GM23338 (cell line): ENCODE measurements around the gene GPA33. TPM values are rescaled to one million over a fixed set of nuclear protein-coding genes. Genes with fewer than 3 reads are reported as not detected.

Source experiments
- ATAC-seq: fragments of 200-7000 bp; cut with Tn5 transposase; 3 replicates; pipeline ENCODE4 v1.9.1; 2020
- DNase-seq: peaks from one replicate; pipeline ENCODE4 v3.0.0-alpha.2; 2015; ENCODE audit warnings: low spot score
- H2AFZ ChIP-seq: fragments of 200-600 bp; sonication (generic); 2 replicates; pipeline ENCODE4 v1.8.0; 2016; ENCODE audit warnings: antibody characterized with exemption, mild to moderate bottlenecking, moderate library complexity
- H3F3A ChIP-seq: fragments of 200-600 bp; sonication (generic); replicated peaks from 2 replicates; pipeline ENCODE4 v1.8.0; 2017; ENCODE audit warnings: antibody characterized with exemption, mixed run types, low read depth
- H3K27ac ChIP-seq: fragments of 200-600 bp; sonication (generic); 2 replicates; pipeline ENCODE4 v1.6.1; 2016; ENCODE audit warnings: low read depth
- H3K27me3 ChIP-seq: fragments of 200-600 bp; sonication (generic); 2 replicates; pipeline ENCODE4 v1.8.0; 2016; ENCODE audit warnings: mild to moderate bottlenecking, mixed run types, moderate library complexity; ENCODE audit not compliant: insufficient read depth
- H3K36me3 ChIP-seq: fragments of 200-600 bp; sonication (generic); 2 replicates; pipeline ENCODE4 v1.8.0; 2016; ENCODE audit warnings: mild to moderate bottlenecking; ENCODE audit not compliant: insufficient read depth
- H3K4me1 ChIP-seq: fragments of 200-600 bp; sonication (generic); 2 replicates; pipeline ENCODE4 v1.8.0; 2016; ENCODE audit warnings: mild to moderate bottlenecking, moderate library complexity; ENCODE audit not compliant: insufficient read depth
- H3K4me2 ChIP-seq: fragments of 200-600 bp; sonication (generic); 2 replicates; pipeline ENCODE4 v1.7.1; 2017; ENCODE audit warnings: mixed run types
- H3K4me3 ChIP-seq: fragments of 200-600 bp; sonication (generic); 2 replicates; pipeline ENCODE4 v1.6.1; 2016; ENCODE audit warnings: mixed run types
- H3K79me2 ChIP-seq: fragments of 200-600 bp; sonication (generic); replicated peaks from 2 replicates; pipeline ENCODE4 v1.8.0; 2017; ENCODE audit warnings: mild to moderate bottlenecking; ENCODE audit not compliant: insufficient read depth
- H3K9me2 ChIP-seq: fragments of 200-600 bp; sonication (generic); 2 replicates; pipeline ENCODE4 v1.8.0; 2017; ENCODE audit not compliant: insufficient read depth
- H4K20me1 ChIP-seq: fragments of 200-600 bp; sonication (generic); replicated peaks from 2 replicates; pipeline ENCODE4 v1.8.0; 2017; ENCODE audit warnings: mild to moderate bottlenecking; ENCODE audit not compliant: insufficient read depth
- H3K27ac Mint-ChIP-seq: 2 replicates; pipeline ENCODE4 v1.8.0; 2020; ENCODE audit warnings: inconsistent platforms, mild to moderate bottlenecking, moderate library complexity, mixed read lengths
- H3K27me3 Mint-ChIP-seq: 3 replicates; pipeline ENCODE4 v1.8.0; 2022; ENCODE audit warnings: low read depth, mild to moderate bottlenecking, moderate library complexity, mixed read lengths, inconsistent platforms; ENCODE audit not compliant: insufficient read depth, poor library complexity
- H3K36me3 Mint-ChIP-seq: 3 replicates; pipeline ENCODE4 v1.8.0; 2021; ENCODE audit warnings: low read depth, mild to moderate bottlenecking, inconsistent platforms, moderate library complexity, mixed read lengths
- H3K4me1 Mint-ChIP-seq: 3 replicates; pipeline ENCODE4 v1.8.0; 2020; ENCODE audit warnings: mild to moderate bottlenecking, inconsistent platforms, mixed read lengths
- H3K4me3 Mint-ChIP-seq: 3 replicates; pipeline ENCODE4 v1.8.0; 2021; ENCODE audit warnings: moderate library complexity, mild to moderate bottlenecking, inconsistent platforms, mixed read lengths
- H3K9me3 Mint-ChIP-seq: 3 replicates; pipeline ENCODE4 v1.8.0; 2020; ENCODE audit warnings: moderate library complexity, mild to moderate bottlenecking, inconsistent platforms, mixed read lengths
- CREB1 ChIP-seq: fragments of 250-450 bp; sonication (Bioruptor Pico); IDR thresholded peaks from 2 replicates; pipeline ENCODE4 v1.5.0; 2020; ENCODE audit warnings: low read depth, mild to moderate bottlenecking, moderate library complexity
- EZH2 ChIP-seq: fragments of 200-600 bp; sonication (generic); IDR thresholded peaks from one replicate; pipeline ENCODE4 v1.8.0; 2017; ENCODE audit warnings: antibody characterized with exemption, mild to moderate bottlenecking, low read depth; ENCODE audit not compliant: unreplicated experiment
- EZH2phosphoT487 ChIP-seq: fragments of 200-600 bp; sonication (generic); IDR thresholded peaks from one replicate; pipeline ENCODE4 v1.8.1; 2018; ENCODE audit warnings: antibody characterized with exemption; ENCODE audit not compliant: unreplicated experiment
- JUNB ChIP-seq: IDR thresholded peaks from one replicate; pipeline ENCODE4 v1.6.1; 2016; ENCODE audit warnings: antibody characterized with exemption; ENCODE audit not compliant: unreplicated experiment
- NANOG ChIP-seq: IDR thresholded peaks from 2 replicates; pipeline ENCODE4 v1.6.1; 2016; ENCODE audit warnings: antibody characterized with exemption, borderline replicate concordance
- POLR2AphosphoS5 ChIP-seq: IDR thresholded peaks from 2 replicates; pipeline ENCODE4 v1.6.1; 2016; ENCODE audit warnings: antibody characterized with exemption, low read depth
- STAT1 ChIP-seq: IDR thresholded peaks from one replicate; pipeline ENCODE4 v1.6.1; 2016; ENCODE audit warnings: antibody characterized with exemption; ENCODE audit not compliant: unreplicated experiment
- ZNF114 ChIP-seq: fragments of 250-450 bp; sonication (Bioruptor Pico); IDR thresholded peaks from 2 replicates; pipeline ENCODE4 v1.5.0; 2020; ENCODE audit warnings: mild to moderate bottlenecking, moderate library complexity
- ZNF331 ChIP-seq: fragments of 250-450 bp; sonication (Bioruptor Pico); IDR thresholded peaks from 2 replicates; pipeline ENCODE4 v1.5.0; 2020; ENCODE audit warnings: low read depth, mild to moderate bottlenecking, moderate library complexity
- polyA plus RNA-seq: library from polyadenylated mRNA; unstranded; fragments of >200 nt; fragmentation: Nextera tagmentation; extraction: Ambion mirVana; gene quantifications from 2 replicates; pipeline ENCODE4 v1.2.1, GENCODE V29; 2016
- total RNA-seq: library from RNA; depleted of rRNA; stranded (reverse); fragments of >200 nt; shearing (Covaris generic); gene quantifications from 2 replicates; pipeline ENCODE4 v1.2.3, GENCODE V29; 2014
- TF ChIP-seq, protein P1 (sequence below), 2 experiments: fragments of 200-600 bp in 1 of 2; sonication (generic) in 1 of 2; conservative IDR thresholded peaks; 2 replicates each; pipeline versions ENCODE4 v1.5.1 to v1.6.1; 2016 to 2017; ENCODE audit warnings: antibody characterized with exemption in 2 of 2, low read depth in 2 of 2, mild to moderate bottlenecking in 2 of 2, moderate library complexity in 1 of 2
- TF ChIP-seq, protein P2 (sequence below): fragments of 250-450 bp; sonication (Bioruptor Pico); IDR thresholded peaks from 2 replicates; pipeline ENCODE4 v1.5.0; 2020; ENCODE audit warnings: mild to moderate bottlenecking, moderate library complexity
- TF ChIP-seq, protein P3 (sequence below): IDR thresholded peaks from 2 replicates; pipeline ENCODE4 v1.6.1; 2016; ENCODE audit warnings: antibody characterized with exemption
- TF ChIP-seq, protein P4 (sequence below): IDR thresholded peaks from one replicate; pipeline ENCODE4 v1.6.1; 2018; ENCODE audit warnings: antibody characterized with exemption; ENCODE audit not compliant: unreplicated experiment

Gene GPA33
- total and polyA plus RNA-seq, 2 experiments from 2014 or later: 0.10 to 0.28 TPM

DNA sequence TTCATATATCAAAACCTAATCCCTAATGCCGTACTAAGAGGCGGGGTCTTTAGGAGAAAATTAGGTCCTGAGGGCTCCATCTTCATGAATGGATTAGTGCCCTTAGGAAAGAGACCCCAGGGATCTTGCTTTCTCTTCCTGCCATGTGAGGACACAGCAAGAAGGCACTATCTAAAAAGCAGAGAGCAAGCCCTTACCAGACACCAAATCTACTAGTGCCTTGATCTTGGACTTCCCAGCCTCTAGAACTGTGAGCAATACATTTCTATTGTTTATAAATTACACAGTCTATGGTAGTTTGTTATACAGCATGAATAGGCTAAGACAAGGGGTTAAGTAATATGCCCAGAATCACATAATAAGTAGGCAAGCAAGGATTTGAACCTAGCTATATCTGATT, 46.6 kb upstream of the GPA33 start:
- peaks cover 5% of the 10 kb centered on the region; the same call in 1 of the 3 replicates for H3K36me3 Mint-ChIP-seq
- Histone ChIP-seq H3K4me1 (peaks cover 60% of the 10 kb centered on the region), H3K27ac (peak overlapping the region; percentile 14; the same call in 1 of the 2 replicates), H3F3A (no peaks in the 10 kb centered on the region), H3K4me3 (no peak overlapping the region), H3K9me2 (no peaks in the 10 kb centered on the region; the same call in 1 of the 2 replicates), H2AFZ (no peak overlapping the region), H3K79me2 (no peaks in the 10 kb centered on the region), H3K27me3 (no peaks in the 10 kb centered on the region), H3K4me2 (peak overlapping the region; percentile 45; the same call in 1 of the 2 replicates), H4K20me1 (no peaks in the 10 kb centered on the region), H3K36me3 (no peaks in the 10 kb centered on the region)
- H3K4me1 Mint-ChIP-seq: peaks cover 47% of the 10 kb centered on the region
- peaks cover 4% of the 10 kb centered on the region; the same call in 2 of the 3 replicates for H3K9me3 Mint-ChIP-seq
- no peaks in the 10 kb centered on the region for H3K27me3 Mint-ChIP-seq
- TF ChIP-seq, protein P1, sequence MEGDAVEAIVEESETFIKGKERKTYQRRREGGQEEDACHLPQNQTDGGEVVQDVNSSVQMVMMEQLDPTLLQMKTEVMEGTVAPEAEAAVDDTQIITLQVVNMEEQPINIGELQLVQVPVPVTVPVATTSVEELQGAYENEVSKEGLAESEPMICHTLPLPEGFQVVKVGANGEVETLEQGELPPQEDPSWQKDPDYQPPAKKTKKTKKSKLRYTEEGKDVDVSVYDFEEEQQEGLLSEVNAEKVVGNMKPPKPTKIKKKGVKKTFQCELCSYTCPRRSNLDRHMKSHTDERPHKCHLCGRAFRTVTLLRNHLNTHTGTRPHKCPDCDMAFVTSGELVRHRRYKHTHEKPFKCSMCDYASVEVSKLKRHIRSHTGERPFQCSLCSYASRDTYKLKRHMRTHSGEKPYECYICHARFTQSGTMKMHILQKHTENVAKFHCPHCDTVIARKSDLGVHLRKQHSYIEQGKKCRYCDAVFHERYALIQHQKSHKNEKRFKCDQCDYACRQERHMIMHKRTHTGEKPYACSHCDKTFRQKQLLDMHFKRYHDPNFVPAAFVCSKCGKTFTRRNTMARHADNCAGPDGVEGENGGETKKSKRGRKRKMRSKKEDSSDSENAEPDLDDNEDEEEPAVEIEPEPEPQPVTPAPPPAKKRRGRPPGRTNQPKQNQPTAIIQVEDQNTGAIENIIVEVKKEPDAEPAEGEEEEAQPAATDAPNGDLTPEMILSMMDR (conservative IDR thresholded peaks at IDR 0.05; ENCODE audit: low read depth in 2 of 2): no peak
- TF ChIP-seq POLR2AphosphoS5 (no peak), CREB1 (CRISPR knock-in tag) (no peak), EZH2 (no peak), EZH2phosphoT487 (no peak), ZNF331 (CRISPR knock-in tag) (no peak), ZNF114 (CRISPR knock-in tag) (no peak), JUNB (no peak), STAT1 (no peak), NANOG (no peak)
- TF ChIP-seq, protein P2, sequence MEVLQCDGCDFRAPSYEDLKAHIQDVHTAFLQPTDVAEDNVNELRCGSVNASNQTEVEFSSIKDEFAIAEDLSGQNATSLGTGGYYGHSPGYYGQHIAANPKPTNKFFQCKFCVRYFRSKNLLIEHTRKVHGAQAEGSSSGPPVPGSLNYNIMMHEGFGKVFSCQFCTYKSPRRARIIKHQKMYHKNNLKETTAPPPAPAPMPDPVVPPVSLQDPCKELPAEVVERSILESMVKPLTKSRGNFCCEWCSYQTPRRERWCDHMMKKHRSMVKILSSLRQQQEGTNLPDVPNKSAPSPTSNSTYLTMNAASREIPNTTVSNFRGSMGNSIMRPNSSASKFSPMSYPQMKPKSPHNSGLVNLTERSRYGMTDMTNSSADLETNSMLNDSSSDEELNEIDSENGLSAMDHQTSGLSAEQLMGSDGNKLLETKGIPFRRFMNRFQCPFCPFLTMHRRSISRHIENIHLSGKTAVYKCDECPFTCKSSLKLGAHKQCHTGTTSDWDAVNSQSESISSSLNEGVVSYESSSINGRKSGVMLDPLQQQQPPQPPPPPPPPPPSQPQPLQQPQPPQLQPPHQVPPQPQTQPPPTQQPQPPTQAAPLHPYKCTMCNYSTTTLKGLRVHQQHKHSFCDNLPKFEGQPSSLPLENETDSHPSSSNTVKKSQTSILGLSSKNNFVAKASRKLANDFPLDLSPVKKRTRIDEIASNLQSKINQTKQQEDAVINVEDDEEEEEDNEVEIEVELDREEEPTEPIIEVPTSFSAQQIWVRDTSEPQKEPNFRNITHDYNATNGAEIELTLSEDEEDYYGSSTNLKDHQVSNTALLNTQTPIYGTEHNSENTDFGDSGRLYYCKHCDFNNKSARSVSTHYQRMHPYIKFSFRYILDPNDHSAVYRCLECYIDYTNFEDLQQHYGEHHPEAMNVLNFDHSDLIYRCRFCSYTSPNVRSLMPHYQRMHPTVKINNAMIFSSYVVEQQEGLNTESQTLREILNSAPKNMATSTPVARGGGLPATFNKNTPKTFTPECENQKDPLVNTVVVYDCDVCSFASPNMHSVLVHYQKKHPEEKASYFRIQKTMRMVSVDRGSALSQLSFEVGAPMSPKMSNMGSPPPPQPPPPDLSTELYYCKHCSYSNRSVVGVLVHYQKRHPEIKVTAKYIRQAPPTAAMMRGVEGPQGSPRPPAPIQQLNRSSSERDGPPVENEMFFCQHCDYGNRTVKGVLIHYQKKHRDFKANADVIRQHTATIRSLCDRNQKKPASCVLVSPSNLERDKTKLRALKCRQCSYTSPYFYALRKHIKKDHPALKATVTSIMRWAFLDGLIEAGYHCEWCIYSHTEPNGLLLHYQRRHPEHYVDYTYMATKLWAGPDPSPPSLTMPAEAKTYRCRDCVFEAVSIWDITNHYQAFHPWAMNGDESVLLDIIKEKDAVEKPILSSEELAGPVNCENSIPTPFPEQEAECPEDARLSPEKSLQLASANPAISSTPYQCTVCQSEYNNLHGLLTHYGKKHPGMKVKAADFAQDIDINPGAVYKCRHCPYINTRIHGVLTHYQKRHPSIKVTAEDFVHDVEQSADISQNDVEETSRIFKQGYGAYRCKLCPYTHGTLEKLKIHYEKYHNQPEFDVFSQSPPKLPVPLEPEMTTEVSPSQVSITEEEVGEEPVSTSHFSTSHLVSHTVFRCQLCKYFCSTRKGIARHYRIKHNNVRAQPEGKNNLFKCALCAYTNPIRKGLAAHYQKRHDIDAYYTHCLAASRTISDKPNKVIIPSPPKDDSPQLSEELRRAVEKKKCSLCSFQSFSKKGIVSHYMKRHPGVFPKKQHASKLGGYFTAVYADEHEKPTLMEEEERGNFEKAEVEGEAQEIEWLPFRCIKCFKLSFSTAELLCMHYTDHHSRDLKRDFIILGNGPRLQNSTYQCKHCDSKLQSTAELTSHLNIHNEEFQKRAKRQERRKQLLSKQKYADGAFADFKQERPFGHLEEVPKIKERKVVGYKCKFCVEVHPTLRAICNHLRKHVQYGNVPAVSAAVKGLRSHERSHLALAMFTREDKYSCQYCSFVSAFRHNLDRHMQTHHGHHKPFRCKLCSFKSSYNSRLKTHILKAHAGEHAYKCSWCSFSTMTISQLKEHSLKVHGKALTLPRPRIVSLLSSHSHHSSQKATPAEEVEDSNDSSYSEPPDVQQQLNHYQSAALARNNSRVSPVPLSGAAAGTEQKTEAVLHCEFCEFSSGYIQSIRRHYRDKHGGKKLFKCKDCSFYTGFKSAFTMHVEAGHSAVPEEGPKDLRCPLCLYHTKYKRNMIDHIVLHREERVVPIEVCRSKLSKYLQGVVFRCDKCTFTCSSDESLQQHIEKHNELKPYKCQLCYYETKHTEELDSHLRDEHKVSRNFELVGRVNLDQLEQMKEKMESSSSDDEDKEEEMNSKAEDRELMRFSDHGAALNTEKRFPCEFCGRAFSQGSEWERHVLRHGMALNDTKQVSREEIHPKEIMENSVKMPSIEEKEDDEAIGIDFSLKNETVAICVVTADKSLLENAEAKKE (CRISPR knock-in tag): no peak
- TF ChIP-seq, protein P3, sequence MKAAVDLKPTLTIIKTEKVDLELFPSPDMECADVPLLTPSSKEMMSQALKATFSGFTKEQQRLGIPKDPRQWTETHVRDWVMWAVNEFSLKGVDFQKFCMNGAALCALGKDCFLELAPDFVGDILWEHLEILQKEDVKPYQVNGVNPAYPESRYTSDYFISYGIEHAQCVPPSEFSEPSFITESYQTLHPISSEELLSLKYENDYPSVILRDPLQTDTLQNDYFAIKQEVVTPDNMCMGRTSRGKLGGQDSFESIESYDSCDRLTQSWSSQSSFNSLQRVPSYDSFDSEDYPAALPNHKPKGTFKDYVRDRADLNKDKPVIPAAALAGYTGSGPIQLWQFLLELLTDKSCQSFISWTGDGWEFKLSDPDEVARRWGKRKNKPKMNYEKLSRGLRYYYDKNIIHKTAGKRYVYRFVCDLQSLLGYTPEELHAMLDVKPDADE: no peak
- TF ChIP-seq, protein P4, sequence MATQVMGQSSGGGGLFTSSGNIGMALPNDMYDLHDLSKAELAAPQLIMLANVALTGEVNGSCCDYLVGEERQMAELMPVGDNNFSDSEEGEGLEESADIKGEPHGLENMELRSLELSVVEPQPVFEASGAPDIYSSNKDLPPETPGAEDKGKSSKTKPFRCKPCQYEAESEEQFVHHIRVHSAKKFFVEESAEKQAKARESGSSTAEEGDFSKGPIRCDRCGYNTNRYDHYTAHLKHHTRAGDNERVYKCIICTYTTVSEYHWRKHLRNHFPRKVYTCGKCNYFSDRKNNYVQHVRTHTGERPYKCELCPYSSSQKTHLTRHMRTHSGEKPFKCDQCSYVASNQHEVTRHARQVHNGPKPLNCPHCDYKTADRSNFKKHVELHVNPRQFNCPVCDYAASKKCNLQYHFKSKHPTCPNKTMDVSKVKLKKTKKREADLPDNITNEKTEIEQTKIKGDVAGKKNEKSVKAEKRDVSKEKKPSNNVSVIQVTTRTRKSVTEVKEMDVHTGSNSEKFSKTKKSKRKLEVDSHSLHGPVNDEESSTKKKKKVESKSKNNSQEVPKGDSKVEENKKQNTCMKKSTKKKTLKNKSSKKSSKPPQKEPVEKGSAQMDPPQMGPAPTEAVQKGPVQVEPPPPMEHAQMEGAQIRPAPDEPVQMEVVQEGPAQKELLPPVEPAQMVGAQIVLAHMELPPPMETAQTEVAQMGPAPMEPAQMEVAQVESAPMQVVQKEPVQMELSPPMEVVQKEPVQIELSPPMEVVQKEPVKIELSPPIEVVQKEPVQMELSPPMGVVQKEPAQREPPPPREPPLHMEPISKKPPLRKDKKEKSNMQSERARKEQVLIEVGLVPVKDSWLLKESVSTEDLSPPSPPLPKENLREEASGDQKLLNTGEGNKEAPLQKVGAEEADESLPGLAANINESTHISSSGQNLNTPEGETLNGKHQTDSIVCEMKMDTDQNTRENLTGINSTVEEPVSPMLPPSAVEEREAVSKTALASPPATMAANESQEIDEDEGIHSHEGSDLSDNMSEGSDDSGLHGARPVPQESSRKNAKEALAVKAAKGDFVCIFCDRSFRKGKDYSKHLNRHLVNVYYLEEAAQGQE: no peak
- ATAC-seq: no peak
- no peak overlapping the region for H3K27ac Mint-ChIP-seq
- H3K4me3 Mint-ChIP-seq: no peak overlapping the region
- DNase-seq: no peak
